Measurements from ENCODE around the gene TMEM143. TPM values are rescaled to one million over a fixed set of nuclear protein-coding genes. Genes with fewer than 3 reads are reported as not detected.
A peak's percentile ranks its signal among the peaks of the same experiment; 100 is the strongest.
"Not testable (repeated sequence)": the region's sequence is repeated elsewhere in the genome, so short reads cannot be mapped to it uniquely, and the experiment has no call there.

The TMEM143 gene
- total RNA-seq, 2 experiments from 2014 or later = 17.1 to 19.4 TPM

GRCh38 chr19:48302600-48302959 is 61.2 kb downstream of the TMEM143 start:
- no peak for ATAC-seq
- Mint-ChIP-seq H3K4me3 (no peak overlapping the region), H3K9me3 (ENCODE audit: insufficient read depth) (no peaks in the 10 kb centered on the region), H3K27ac (no peak overlapping the region), H3K36me3 (ENCODE audit: low read depth) (no peaks in the 10 kb centered on the region), H3K4me1 (ENCODE audit: low read depth) (no peaks in the 10 kb centered on the region), H3K27me3 (ENCODE audit: low read depth) (no peaks in the 10 kb centered on the region)
- ChIA-PET POLR2A (no interaction called here), CTCF (no interaction called here)
- no peak for DNase-seq

GRCh38 chr19:48301886-48302599 is 61.7 kb downstream of the TMEM143 start:
- Mint-ChIP-seq H3K27me3 (ENCODE audit: low read depth) (no peaks in the 10 kb centered on the region), H3K27ac (no peak overlapping the region), H3K36me3 (ENCODE audit: low read depth) (no peaks in the 10 kb centered on the region), H3K4me3 (no peak overlapping the region), H3K9me3 (ENCODE audit: insufficient read depth) (no peaks in the 10 kb centered on the region), H3K4me1 (ENCODE audit: low read depth) (no peaks in the 10 kb centered on the region)
- POLR2A ChIA-PET = no interaction called here
- DNase-seq = no peak
- CTCF ChIA-PET = no interaction called here
- ATAC-seq = no peak

GRCh38 chr19:48297975-48298374 is 65.8 kb downstream of the TMEM143 start:
- no peak overlapping the region for H3K4me3 Mint-ChIP-seq
- no peak overlapping the region for H3K27ac Mint-ChIP-seq
- POLR2A ChIA-PET = no interaction called here
- H3K27me3 Mint-ChIP-seq (ENCODE audit: low read depth) = no peaks in the 10 kb centered on the region
- CTCF ChIA-PET = interaction anchor here (0.9 kb wide), 1 partner anchor 29 kb away, joined by 3 read pairs; no protein-coding TSS in a partner anchor
- ATAC-seq = no peak
- H3K9me3 Mint-ChIP-seq (ENCODE audit: insufficient read depth) = no peaks in the 10 kb centered on the region
- DNase-seq = no peak
- no peaks in the 10 kb centered on the region for H3K36me3 Mint-ChIP-seq (ENCODE audit: low read depth)
- no peaks in the 10 kb centered on the region for H3K4me1 Mint-ChIP-seq (ENCODE audit: low read depth)

GRCh38 chr19:48296963-48297734 is 66.6 kb downstream of the TMEM143 start:
- ATAC-seq = no peak
- Mint-ChIP-seq H3K27me3 (ENCODE audit: low read depth) (no peaks in the 10 kb centered on the region), H3K36me3 (ENCODE audit: low read depth) (no peaks in the 10 kb centered on the region), H3K9me3 (ENCODE audit: insufficient read depth) (no peaks in the 10 kb centered on the region), H3K27ac (no peak overlapping the region), H3K4me1 (ENCODE audit: low read depth) (no peaks in the 10 kb centered on the region), H3K4me3 (no peak overlapping the region)
- POLR2A ChIA-PET = no interaction called here
- CTCF ChIA-PET = interaction anchor here (0.9 kb wide), 1 partner anchor 28 kb away, joined by 3 read pairs; no protein-coding TSS in a partner anchor
- no peak for DNase-seq

- ChIA-PET POLR2A (interaction anchor here (0.6 kb wide), 1 partner anchor 37 kb away, joined by 3 read pairs; no protein-coding TSS in a partner anchor), CTCF (interaction anchor here (0.6 to 1.3 kb wide), 3 partner anchors 19 to 38 kb away, joined by 3 read pairs; no protein-coding TSS in a partner anchor)
- no peak for ATAC-seq
- no peaks in the 10 kb centered on the region for H3K36me3 Mint-ChIP-seq (ENCODE audit: low read depth)
- no peak for DNase-seq
- no peak overlapping the region for H3K27ac Mint-ChIP-seq
- H3K4me1 Mint-ChIP-seq (ENCODE audit: low read depth) = peaks cover 8% of the 10 kb centered on the region
- H3K9me3 Mint-ChIP-seq (ENCODE audit: insufficient read depth) = no peaks in the 10 kb centered on the region
- no peaks in the 10 kb centered on the region for H3K27me3 Mint-ChIP-seq (ENCODE audit: low read depth)
- H3K4me3 Mint-ChIP-seq = no peak overlapping the region
These were observed 68.3 kb downstream of the TMEM143 start for GRCh38 chr19:48295458-48295857.

- peaks cover 8% of the 10 kb centered on the region for H3K4me1 Mint-ChIP-seq (ENCODE audit: low read depth)
- H3K27me3 Mint-ChIP-seq (ENCODE audit: low read depth) = peaks cover 3% of the 10 kb centered on the region
- ChIA-PET CTCF (interaction anchor here (0.9 to 2.0 kb wide), 6 partner anchors 22 to 94 kb away, joined by 3 to 6 read pairs (median 4); no protein-coding TSS in a partner anchor), POLR2A (interaction anchor here (0.6 kb wide), 1 partner anchor 59 kb away, joined by 3 read pairs; no protein-coding TSS in a partner anchor)
- no peaks in the 10 kb centered on the region for H3K36me3 Mint-ChIP-seq (ENCODE audit: low read depth)
- no peak for DNase-seq
- no peaks in the 10 kb centered on the region for H3K9me3 Mint-ChIP-seq (ENCODE audit: insufficient read depth)
- H3K27ac Mint-ChIP-seq = no peak overlapping the region
- no peak for ATAC-seq
- no peak overlapping the region for H3K4me3 Mint-ChIP-seq
These were observed 70.9 kb downstream of the TMEM143 start for GRCh38 chr19:48292798-48293197.

- H3K27ac Mint-ChIP-seq; H3K4me1 Mint-ChIP-seq (ENCODE audit: low read depth); H3K27me3 Mint-ChIP-seq (ENCODE audit: low read depth); H3K9me3 Mint-ChIP-seq (ENCODE audit: insufficient read depth); ATAC-seq; POLR2A ChIA-PET; H3K36me3 Mint-ChIP-seq (ENCODE audit: low read depth); DNase-seq: not testable (repeated sequence)
- H3K4me3 Mint-ChIP-seq = peak overlapping the region; percentile 70
- CTCF ChIA-PET = interaction anchor here (0.8 to 3.7 kb wide), 7 partner anchors 19 to 71 kb away, joined by 4 to 40 read pairs (median 6); partner anchors contain the start of gene ZNF114
These were observed 72.3 kb downstream of the TMEM143 start for GRCh38 chr19:48291489-48291815.

GRCh38 chr19:48290771-48291488 is 72.8 kb downstream of the TMEM143 start:
- ChIA-PET POLR2A (no interaction called here), CTCF (interaction anchor here (0.8 to 3.7 kb wide), 8 partner anchors 13 to 72 kb away, joined by 3 to 40 read pairs (median 4); partner anchors contain the start of gene ZNF114)
- H3K4me1 Mint-ChIP-seq (ENCODE audit: low read depth) = peaks cover 8% of the 10 kb centered on the region
- no peaks in the 10 kb centered on the region for H3K36me3 Mint-ChIP-seq (ENCODE audit: low read depth)
- H3K4me3 Mint-ChIP-seq = peak overlapping the region; percentile 70
- DNase-seq (peak; percentile 66), ATAC-seq (peak; percentile 80)
- H3K9me3 Mint-ChIP-seq (ENCODE audit: insufficient read depth) = no peaks in the 10 kb centered on the region
- H3K27ac Mint-ChIP-seq = no peak overlapping the region
- peaks cover 5% of the 10 kb centered on the region for H3K27me3 Mint-ChIP-seq (ENCODE audit: low read depth)

GRCh38 chr19:48290401-48290770 is 73.4 kb downstream of the TMEM143 start:
- CTCF ChIA-PET = interaction anchor here (0.9 to 3.7 kb wide), 7 partner anchors 13 to 72 kb away, joined by 3 to 40 read pairs (median 5); partner anchors contain the start of gene ZNF114
- no peak overlapping the region for H3K4me3 Mint-ChIP-seq

GRCh38 chr19:48287748-48288147 is 76.0 kb downstream of the TMEM143 start:
- POLR2A ChIA-PET = no interaction called here
- CTCF ChIA-PET = interaction anchor here (0.9 to 1.8 kb wide), 2 partner anchors 21 to 27 kb away, joined by 3 to 8 read pairs; no protein-coding TSS in a partner anchor
- peaks cover 7% of the 10 kb centered on the region for H3K27me3 Mint-ChIP-seq (ENCODE audit: low read depth)
- no peak overlapping the region for H3K4me3 Mint-ChIP-seq
- peaks cover 8% of the 10 kb centered on the region for H3K4me1 Mint-ChIP-seq (ENCODE audit: low read depth)
- no peaks in the 10 kb centered on the region for H3K9me3 Mint-ChIP-seq (ENCODE audit: insufficient read depth)
- DNase-seq = no peak
- no peak overlapping the region for H3K27ac Mint-ChIP-seq
- no peak for ATAC-seq
- peaks cover 2% of the 10 kb centered on the region for H3K36me3 Mint-ChIP-seq (ENCODE audit: low read depth)

More at GRCh38 chr19:48290401-48290770, 73.4 kb downstream of the TMEM143 start:
- Mint-ChIP-seq H3K27ac (no peak overlapping the region), H3K9me3 (ENCODE audit: insufficient read depth) (no peaks in the 10 kb centered on the region), H3K27me3 (ENCODE audit: low read depth) (peaks cover 5% of the 10 kb centered on the region), H3K4me1 (ENCODE audit: low read depth) (peaks cover 8% of the 10 kb centered on the region), H3K36me3 (ENCODE audit: low read depth) (no peaks in the 10 kb centered on the region)
- POLR2A ChIA-PET = no interaction called here
- DNase-seq (no peak), ATAC-seq (no peak)

- DNase-seq = no peak
- ChIA-PET POLR2A (interaction anchor here (0.6 kb wide), 1 partner anchor 838 kb away, joined by 4 read pairs; no protein-coding TSS in a partner anchor), CTCF (interaction anchor here (1.3 kb wide), 1 partner anchor 18 kb away, joined by 4 read pairs; no protein-coding TSS in a partner anchor)
- Mint-ChIP-seq H3K36me3 (ENCODE audit: low read depth) (peaks cover 2% of the 10 kb centered on the region), H3K27ac (no peak overlapping the region), H3K27me3 (ENCODE audit: low read depth) (peaks cover 7% of the 10 kb centered on the region), H3K4me1 (ENCODE audit: low read depth) (no peaks in the 10 kb centered on the region), H3K9me3 (ENCODE audit: insufficient read depth) (no peaks in the 10 kb centered on the region), H3K4me3 (no peak overlapping the region)
- ATAC-seq = no peak
These were observed 78.8 kb downstream of the TMEM143 start for GRCh38 chr19:48284896-48285295.

Measured in activated CD8-positive, alpha-beta T cell treated with anti-CD3 and anti-CD28 coated beads, Interleukin-2, amount 10 ng/mL, durations not matched to agents 7 days and 5 days (primary cell).